Measurements from ENCODE around the gene CAMKMT. TPM values are rescaled to one million over a fixed set of nuclear protein-coding genes. Genes with fewer than 3 reads are reported as not detected.

CAMKMT gene
- total and polyA plus RNA-seq, 9 of the 15 experiments (the other 6 are each of a cell fraction or from before 2014, with no cell fraction given): 1.6 to 15.3 (median 7.4) TPM

GRCh38 chr2:44642123-44642857 is 280.5 kb downstream of the CAMKMT start:
- H3K4me1 ChIP-seq (replicated peaks in 1 of 2; ENCODE audit: control insufficient read depth in 2 of 2, insufficient read depth in 2 of 2, low read length in 2 of 2): no peaks in the 10 kb centered on the region
- no peaks in the 10 kb centered on the region; a peak in 1 of 5 replicates for H3K27me3 ChIP-seq (ENCODE audit: control insufficient read depth in 2 of 2, insufficient read depth in 2 of 2, low read length in 2 of 2)
- no peak for ATAC-seq
- no peak for FAIRE-seq
- H3K4me3 ChIP-seq: no peak overlapping the region
- intact Hi-C loops (cut with micrococcal nuclease) (no loop called here), in situ Hi-C loops (cut with MboI) (no loop called here)
- no peaks in the 10 kb centered on the region for H3K9me3 ChIP-seq (replicated peaks; ENCODE audit: control insufficient read depth, insufficient read depth, low read depth, low read length)
- ChIA-PET POLR2A (no interaction called here), CTCF (ENCODE audit: low intra/inter-chr PET ratio) (no interaction called here)
- H3K27ac ChIP-seq (ENCODE audit: extremely low read depth, low read depth, low read length): no peak overlapping the region
- no peak for DNase-seq (ENCODE audit: extremely low read depth in 1 of 4, low spot score in 3 of 4)
- no peaks in the 10 kb centered on the region for H3K36me3 ChIP-seq (ENCODE audit: control insufficient read depth, insufficient read depth, low read length)
- no peak for TF ChIP-seq RNF2 (IDR thresholded peaks at IDR 0.05)
- no peak for TF ChIP-seq TAF1 (IDR thresholded peaks at IDR 0.05; ENCODE audit: control insufficient read depth, extremely low read depth, insufficient read depth, low read length, severe bottlenecking)
- TF ChIP-seq POLR2A (conservative IDR thresholded peaks at IDR 0.05): no peak
- no peak for TF ChIP-seq ETV5 (CRISPR knock-in tag; IDR thresholded peaks at IDR 0.05; ENCODE audit: low read depth)
- H3K4me2 ChIP-seq (ENCODE audit: insufficient read depth, low read length): no peak overlapping the region
- BruUV-seq (replicated peaks): no TSS peak
- 10% methylated on average over 3 of the region's 3 CpGs for WGBS (ENCODE audit: insufficient coverage, low coverage, missing lambda C conversion rate)
- H3K79me2 ChIP-seq (ENCODE audit: control insufficient read depth, insufficient read depth, low read length): no peaks in the 10 kb centered on the region
- no peak overlapping the region for H2AFZ ChIP-seq (ENCODE audit: low read depth, low read length)
- H3K9ac ChIP-seq (ENCODE audit: insufficient read depth in 1 of 2, low read depth in 2 of 2, low read length in 2 of 2): no peak overlapping the region
- no peaks in the 10 kb centered on the region for H3K9me1 ChIP-seq (ENCODE audit: control insufficient read depth, insufficient read depth, low read length)
- no peaks in the 10 kb centered on the region; the same call in 1 of the 2 replicates for H4K20me1 ChIP-seq (replicated peaks; ENCODE audit: control insufficient read depth, insufficient read depth, low read length)

GRCh38 chr2:44645937-44646336 is 284.2 kb downstream of the CAMKMT start:
- Histone ChIP-seq H2AFZ (ENCODE audit: low read depth, low read length) (no peak overlapping the region), H3K9ac (ENCODE audit: insufficient read depth in 1 of 2, low read depth in 2 of 2, low read length in 2 of 2) (no peak overlapping the region), H3K36me3 (ENCODE audit: control insufficient read depth, insufficient read depth, low read length) (no peaks in the 10 kb centered on the region), H3K27me3 (ENCODE audit: control insufficient read depth in 2 of 2, insufficient read depth in 2 of 2, low read length in 2 of 2) (peaks cover 0 to 4% of the 10 kb centered on the region in 2 experiments; a peak in 2 of 5 replicates), H4K20me1 (replicated peaks; ENCODE audit: control insufficient read depth, insufficient read depth, low read length) (no peaks in the 10 kb centered on the region; the same call in 1 of the 2 replicates), H3K9me3 (replicated peaks; ENCODE audit: control insufficient read depth, insufficient read depth, low read depth, low read length) (no peaks in the 10 kb centered on the region), H3K27ac (ENCODE audit: extremely low read depth, low read depth, low read length) (no peak overlapping the region), H3K9me1 (ENCODE audit: control insufficient read depth, insufficient read depth, low read length) (no peaks in the 10 kb centered on the region), H3K4me3 (no peak overlapping the region), H3K79me2 (ENCODE audit: control insufficient read depth, insufficient read depth, low read length) (no peaks in the 10 kb centered on the region), H3K4me2 (ENCODE audit: insufficient read depth, low read length) (no peak overlapping the region), H3K4me1 (replicated peaks in 1 of 2; ENCODE audit: control insufficient read depth in 2 of 2, insufficient read depth in 2 of 2, low read length in 2 of 2) (no peaks in the 10 kb centered on the region)
- in situ Hi-C loops (cut with MboI) (no loop called here), intact Hi-C loops (cut with micrococcal nuclease) (no loop called here)
- ChIA-PET CTCF (ENCODE audit: low intra/inter-chr PET ratio) (no interaction called here), POLR2A (interaction anchor here (0.6 to 1.2 kb wide), 2 partner anchors 19 to 20 kb away, joined by 3 read pairs; no protein-coding TSS in a partner anchor)
- ATAC-seq (no peak), DNase-seq (ENCODE audit: extremely low read depth in 1 of 4, low spot score in 3 of 4) (no peak), FAIRE-seq (no peak)
- WGBS (ENCODE audit: insufficient coverage, low coverage, missing lambda C conversion rate): 0% methylated on average over 2 of the region's 2 CpGs
- BruUV-seq (replicated peaks): no TSS peak
- TF ChIP-seq PTBP1 (IDR thresholded peaks at IDR 0.05; ENCODE audit: low read depth, low read length): no peak
